Transverse colon (tissue), 4 donors: ENCODE data around the gene MPPED2. TPM values are rescaled to one million over a fixed set of nuclear protein-coding genes. Genes with fewer than 3 reads are reported as not detected.

Experiments
- DNase-seq: peaks from one replicate; pipeline ENCODE4 v3.0.0-alpha.2; 2019
- H3K27ac ChIP-seq, 4 donors: fragments of 200-600 bp; sonication (generic); 2 replicates each; pipeline ENCODE4 v1.5.1; 2016 to 2018; ENCODE audit warnings: inconsistent platforms in 4 of 4
- H3K27me3 ChIP-seq: fragments of 200-600 bp; sonication (generic); 2 replicates; pipeline ENCODE4 v1.5.1; 2017; ENCODE audit warnings: inconsistent platforms
- H3K36me3 ChIP-seq, 4 donors: fragments of 200-600 bp; sonication (generic); 2 replicates each; pipeline ENCODE4 v1.5.1; 2017 to 2019; ENCODE audit warnings: inconsistent platforms in 4 of 4
- H3K4me1 ChIP-seq, 4 donors: fragments of 200-600 bp; sonication (generic); 2 replicates each; pipeline ENCODE4 v1.5.1; 2017 to 2020; ENCODE audit warnings: inconsistent platforms in 4 of 4
- H3K4me3 ChIP-seq, 4 donors: fragments of 200-600 bp; sonication (generic); 1 replicate in 1 of 4; 2 replicates in 3 of 4; pipeline versions ENCODE4 v1.5.1 to v1.6.1; 2017 to 2019; ENCODE audit warnings: inconsistent platforms in 4 of 4
- H3K9me3 ChIP-seq, 2 donors: fragments of 200-600 bp; sonication (generic); 2 replicates each; pipeline ENCODE4 v1.5.1; 2017 to 2019; ENCODE audit warnings: inconsistent platforms in 2 of 2
- EP300 ChIP-seq: sonication (generic); formaldehyde crosslinking; IDR thresholded peaks from one replicate; pipeline ENCODE4 v1.6.1; 2017; ENCODE audit warnings: antibody characterized with exemption, low read depth
- POLR2A ChIP-seq: fragments of 450-650 bp; IDR thresholded peaks from one replicate; pipeline ENCODE4 v1.6.1; 2016; ENCODE audit warnings: antibody characterized with exemption, mild to moderate bottlenecking, moderate library complexity
- POLR2AphosphoS5 ChIP-seq, 3 donors: sonication (generic); formaldehyde crosslinking; IDR thresholded peaks; one replicate each; pipeline ENCODE4 v1.6.1; 2016; ENCODE audit warnings: antibody characterized with exemption in 3 of 3
- WGBS, 2 donors: methylation state at CpG; one replicate each; pipeline ENCODE4 v1.1.5; 2018; ENCODE audit warnings: low coverage in 1 of 2; 5-methylcytosine and 5-hydroxymethylcytosine counted together
- in situ Hi-C, 4 donors: fragments of 200-750 bp; cut with MboI; loops; one replicate each; pipeline versions ENCODE4 v1.15.0 to v1.15.1; 2017; ENCODE audit warnings: low sequenced_read_pairs in 3 of 4, low pct_ligation_motif_present in 1 of 4, low pct_unique_long_range_greater_than_20kb in 1 of 4
- intact Hi-C: fragments of 100-400 bp; cut with DNase I; formaldehyde crosslinking; loops from one replicate; pipeline ENCODE4 v1.15.1; 2023; ENCODE audit warnings: low total_unique reads
- total RNA-seq, 4 donors: library from RNA; depleted of rRNA; stranded (reverse); fragments of >200 nt; gene quantifications; one replicate each; pipeline ENCODE4 v1.1.0, GENCODE V29; 2016
- TF ChIP-seq, protein P1 (sequence below), 5 experiments: fragments of 200-600 bp in 3 of 5; fragments of 450-650 bp in 2 of 5; sonication (generic) in 3 of 5; IDR thresholded peaks; 1 replicate in 2 of 5; 2 replicates in 3 of 5; pipeline ENCODE4 v1.5.1; 2016 to 2017; ENCODE audit warnings: antibody characterized with exemption in 5 of 5, inconsistent platforms in 3 of 5, mild to moderate bottlenecking in 2 of 5, moderate library complexity in 1 of 5

Gene MPPED2
- total RNA-seq, 4 donors from 2014 or later: 1.4 to 1.6 TPM; not detected in 2

DNA sequence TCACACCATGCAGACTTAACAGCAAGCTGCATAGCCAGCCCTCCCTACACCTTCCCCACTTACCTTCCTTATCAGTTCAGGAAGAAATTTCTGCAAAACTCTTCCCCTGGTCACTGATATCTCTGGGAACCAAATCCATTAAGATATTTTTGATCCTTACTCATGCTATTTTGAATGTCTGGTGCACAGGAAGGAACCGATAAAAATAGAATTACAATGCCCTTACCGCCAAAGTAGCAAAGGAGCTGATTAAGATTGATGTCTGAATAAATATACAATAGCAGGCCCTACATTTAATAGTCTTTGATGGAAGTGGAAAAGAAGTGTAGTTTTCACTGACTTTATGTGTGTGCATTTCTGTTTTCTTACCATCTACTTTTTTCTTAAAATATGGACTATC lies 117.3 kb downstream of the MPPED2 start:
- Histone ChIP-seq H3K4me1 (no peaks in the 10 kb centered on the region), H3K9me3 (no peaks in the 10 kb centered on the region), H3K36me3 (no peaks in the 10 kb centered on the region), H3K4me3 (no peak overlapping the region), H3K27ac (no peak overlapping the region), H3K27me3 (no peaks in the 10 kb centered on the region)
- WGBS, 2 donors: 33 to 52% methylated on average over 2 of the region's 2 CpGs
- intact Hi-C loops (no loop called here), in situ Hi-C loops (no loop called here)
- TF ChIP-seq EP300: no peak
- TF ChIP-seq POLR2AphosphoS5 (IDR thresholded peaks at IDR 0.05): no peak
- no peak for TF ChIP-seq POLR2A
- TF ChIP-seq, protein P1, sequence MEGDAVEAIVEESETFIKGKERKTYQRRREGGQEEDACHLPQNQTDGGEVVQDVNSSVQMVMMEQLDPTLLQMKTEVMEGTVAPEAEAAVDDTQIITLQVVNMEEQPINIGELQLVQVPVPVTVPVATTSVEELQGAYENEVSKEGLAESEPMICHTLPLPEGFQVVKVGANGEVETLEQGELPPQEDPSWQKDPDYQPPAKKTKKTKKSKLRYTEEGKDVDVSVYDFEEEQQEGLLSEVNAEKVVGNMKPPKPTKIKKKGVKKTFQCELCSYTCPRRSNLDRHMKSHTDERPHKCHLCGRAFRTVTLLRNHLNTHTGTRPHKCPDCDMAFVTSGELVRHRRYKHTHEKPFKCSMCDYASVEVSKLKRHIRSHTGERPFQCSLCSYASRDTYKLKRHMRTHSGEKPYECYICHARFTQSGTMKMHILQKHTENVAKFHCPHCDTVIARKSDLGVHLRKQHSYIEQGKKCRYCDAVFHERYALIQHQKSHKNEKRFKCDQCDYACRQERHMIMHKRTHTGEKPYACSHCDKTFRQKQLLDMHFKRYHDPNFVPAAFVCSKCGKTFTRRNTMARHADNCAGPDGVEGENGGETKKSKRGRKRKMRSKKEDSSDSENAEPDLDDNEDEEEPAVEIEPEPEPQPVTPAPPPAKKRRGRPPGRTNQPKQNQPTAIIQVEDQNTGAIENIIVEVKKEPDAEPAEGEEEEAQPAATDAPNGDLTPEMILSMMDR (IDR thresholded peaks at IDR 0.05): no peak
- no peak for DNase-seq

DNA sequence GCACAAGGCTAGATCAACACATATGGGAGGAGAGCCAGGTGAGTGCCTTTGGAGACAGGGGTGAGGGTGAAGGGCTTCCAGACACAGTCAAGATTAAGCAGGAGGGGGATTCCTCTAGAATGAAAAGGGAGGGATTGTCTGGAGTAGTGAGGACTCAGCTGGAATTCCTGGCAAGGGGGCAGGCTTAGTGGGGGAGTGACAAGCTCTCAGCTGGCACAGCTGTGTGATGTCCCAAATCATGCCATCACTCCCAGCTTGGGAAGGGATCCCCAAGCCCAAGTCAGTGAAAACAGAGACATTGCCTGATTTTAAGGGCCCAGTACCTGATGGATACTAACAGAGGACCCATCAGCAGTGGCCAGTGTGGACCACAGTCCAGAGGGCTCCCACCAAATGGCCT lies 119.0 kb downstream of the MPPED2 start:
- Histone ChIP-seq H3K4me3 (no peak overlapping the region), H3K36me3 (no peaks in the 10 kb centered on the region), H3K9me3 (no peaks in the 10 kb centered on the region), H3K27ac (no peak overlapping the region), H3K27me3 (no peaks in the 10 kb centered on the region), H3K4me1 (no peaks in the 10 kb centered on the region)
- in situ Hi-C loops (no loop called here), intact Hi-C loops (no loop called here)
- no peak for DNase-seq
- TF ChIP-seq POLR2A (no peak), EP300 (no peak), POLR2AphosphoS5 (IDR thresholded peaks at IDR 0.05) (no peak)
- TF ChIP-seq, protein P1 (IDR thresholded peaks at IDR 0.05): no peak

DNA sequence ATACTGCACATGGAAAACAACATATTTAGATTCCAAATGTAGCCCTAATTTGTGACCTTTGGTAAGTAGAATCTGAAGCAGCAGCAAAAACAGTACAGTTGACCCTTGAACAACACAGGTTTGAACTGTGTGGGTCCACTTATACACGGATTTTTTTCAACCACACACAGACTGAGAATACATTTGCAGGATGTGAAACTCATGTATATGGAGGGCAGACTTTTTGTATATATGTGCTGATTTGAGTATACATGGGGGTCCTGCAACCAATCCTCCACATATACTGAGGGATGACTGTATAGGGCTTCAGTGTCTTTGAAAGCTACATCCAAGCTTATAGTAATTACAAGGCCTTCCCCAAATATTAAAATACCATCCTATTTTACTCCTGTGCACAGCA lies 120.5 kb downstream of the MPPED2 start:
- intact Hi-C loops: no loop called here
- H3K9me3 ChIP-seq: no peaks in the 10 kb centered on the region
- H3K36me3 ChIP-seq: no peaks in the 10 kb centered on the region
- no peak overlapping the region for H3K4me3 ChIP-seq
- no peaks in the 10 kb centered on the region for H3K4me1 ChIP-seq
- H3K27me3 ChIP-seq: no peaks in the 10 kb centered on the region
- 71 to 75% methylated on average over 1 of the region's 1 CpG for WGBS, 2 donors
- no peak for DNase-seq
- in situ Hi-C loops: no loop called here
- no peak overlapping the region for H3K27ac ChIP-seq
- TF ChIP-seq, protein P1 (IDR thresholded peaks at IDR 0.05): no peak
- no peak for TF ChIP-seq POLR2A
- TF ChIP-seq EP300: no peak

DNA sequence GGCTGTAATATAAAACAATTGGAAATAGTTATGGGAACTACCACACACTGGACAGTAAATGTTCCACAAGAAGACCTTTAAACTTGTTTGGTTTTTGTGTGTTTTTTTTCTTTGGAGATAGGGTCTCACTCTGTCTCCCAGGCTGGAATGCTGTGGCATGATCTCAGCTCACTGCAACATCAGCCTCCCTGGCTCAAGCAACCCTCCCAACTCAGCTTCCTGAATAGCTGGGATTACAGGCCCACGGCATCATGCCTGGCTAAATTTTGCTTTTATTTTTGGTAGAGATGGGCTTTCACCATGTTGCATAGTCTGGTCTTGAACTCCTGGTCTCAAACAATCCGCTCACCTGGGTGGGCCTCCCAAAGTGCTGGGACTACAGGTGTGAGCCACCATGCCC lies 121.0 kb downstream of the MPPED2 start:
- WGBS, 2 donors: 70 to 84% methylated on average over 2 of the region's 2 CpGs
- in situ Hi-C loops: no loop called here

More for the DNA sequence above, 121.0 kb downstream of the MPPED2 start:
- intact Hi-C loops: no loop called here
- DNase-seq: no peak
- TF ChIP-seq EP300: no peak
- TF ChIP-seq POLR2A: no peak
- TF ChIP-seq, protein P1 (IDR thresholded peaks at IDR 0.05): no peak
- TF ChIP-seq POLR2AphosphoS5 (IDR thresholded peaks at IDR 0.05): no peak
- Histone ChIP-seq H3K4me3 (no peak overlapping the region), H3K36me3 (no peaks in the 10 kb centered on the region), H3K4me1 (no peaks in the 10 kb centered on the region), H3K27me3 (no peaks in the 10 kb centered on the region), H3K27ac (no peak overlapping the region), H3K9me3 (no peaks in the 10 kb centered on the region)
